ENCODE measurements around the gene TPK1. TPM values are rescaled to one million over a fixed set of nuclear protein-coding genes. Genes with fewer than 3 reads are reported as not detected.

TPK1 gene
- total and polyA plus RNA-seq, 2 of the 13 experiments (the other 11 are each of a cell fraction or from before 2014, with no cell fraction given) = 1.0 to 1.2 TPM

- TF ChIP-seq ZNF33B (CRISPR knock-in tag; IDR thresholded peaks at IDR 0.05) (no peak; the same call in 1 of the 2 replicates), AGO1 (IDR thresholded peaks at IDR 0.05; ENCODE audit: low read depth, low read length, poor library complexity, severe bottlenecking) (no peak), HHEX (CRISPR knock-in tag; IDR thresholded peaks at IDR 0.05) (no peak), KDM1A (CRISPR knock-in tag; IDR thresholded peaks at IDR 0.05) (peak; percentile 18; the same call in 1 of the 2 replicates), ATF7 (IDR thresholded peaks at IDR 0.05) (no peak), ATF7 (CRISPR knock-in tag; IDR thresholded peaks at IDR 0.05) (no peak), ZFP36 (IDR thresholded peaks at IDR 0.05; ENCODE audit: borderline replicate concordance, low read depth, low read length, partially characterized antibody) (no peak), MED1 (CRISPR knock-in tag; IDR thresholded peaks at IDR 0.05) (peak; percentile 77), DBP (CRISPR knock-in tag; IDR thresholded peaks at IDR 0.05; ENCODE audit: not compliant biosample characterization) (no peak), BRF2 (CRISPR knock-in tag; IDR thresholded peaks at IDR 0.05) (no peak), EZH2 (conservative IDR thresholded peaks at IDR 0.05; ENCODE audit: low read depth, low read length) (no peak), ZNF446 (CRISPR knock-in tag; IDR thresholded peaks at IDR 0.05) (no peak), CREB3 (CRISPR knock-in tag; IDR thresholded peaks at IDR 0.05) (peak; percentile 89; the same call in 1 of the 2 replicates), NCOR1 (IDR thresholded peaks at IDR 0.05; ENCODE audit: borderline replicate concordance, low read length) (no peak), MATR3 (CRISPR knock-in tag; IDR thresholded peaks at IDR 0.05) (no peak), HNRNPLL (IDR thresholded peaks at IDR 0.05; ENCODE audit: low read depth, low read length, poor library complexity, severe bottlenecking) (peak; percentile 87), ZNF609 (CRISPR knock-in tag; IDR thresholded peaks at IDR 0.05; ENCODE audit: borderline replicate concordance) (peak; percentile 35; the same call in 1 of the 2 replicates), ZBTB33 (CRISPR knock-in tag; IDR thresholded peaks at IDR 0.05) (peak; percentile 76)
Measured at GRCh38 chr7:144835652-144836544, at the start of gene TPK1 (continued).

Data from HepG2 (cell line).